ENCODE measurements around the gene LRRC32.
A peak's percentile ranks its signal among the peaks of the same experiment; 100 is the strongest.
"Not testable (repeated sequence)": the region's sequence is repeated elsewhere in the genome, so short reads cannot be mapped to it uniquely, and the experiment has no call there.

LRRC32 gene

DNA sequence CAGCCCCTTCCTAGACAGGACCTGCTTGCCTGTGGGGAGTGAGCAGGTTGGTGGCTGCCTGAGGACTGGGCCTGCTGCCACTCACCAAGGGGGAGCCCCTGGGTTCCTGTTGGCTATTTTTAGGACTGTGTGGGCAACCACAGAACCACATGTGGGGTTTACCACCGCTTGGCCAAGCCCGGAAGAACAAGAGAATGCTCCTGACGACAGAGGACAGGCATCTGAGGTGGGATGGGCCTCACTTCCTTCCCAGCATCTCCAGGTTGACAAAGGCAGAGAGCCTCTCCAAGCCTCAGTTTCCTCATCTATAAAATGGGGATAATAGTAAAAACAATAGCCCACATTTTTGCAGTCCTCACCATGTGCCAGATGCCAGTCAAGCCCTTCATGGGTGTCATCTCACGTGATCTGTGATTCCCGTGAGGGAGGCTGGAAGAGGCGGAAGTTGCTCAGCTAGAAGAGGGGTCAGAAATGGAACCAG, 43.6 kb downstream of the LRRC32 start:
- peak; percentile 44 to 82 for DNase-seq

DNA sequence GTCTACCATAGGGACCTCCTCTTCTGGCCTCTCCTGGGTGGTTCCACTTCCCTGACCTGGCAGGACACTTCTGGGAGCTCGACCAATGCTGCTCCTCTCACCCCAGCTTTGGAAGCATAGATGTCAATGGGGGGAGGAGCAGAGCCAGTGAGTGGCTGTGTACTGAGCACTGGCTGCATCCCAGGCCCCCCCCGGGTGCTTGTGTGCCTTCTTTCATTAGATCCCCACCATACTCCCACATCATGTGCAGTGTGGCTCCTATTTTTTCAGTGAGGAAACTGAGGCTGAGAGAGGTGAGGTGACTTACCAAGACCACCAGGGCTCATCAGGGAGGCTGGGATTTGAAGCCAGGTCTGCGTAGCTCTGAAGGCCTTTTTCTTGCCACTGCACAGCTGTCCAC, 44.3 kb downstream of the LRRC32 start:
- DNase-seq, result no peak

DNA sequence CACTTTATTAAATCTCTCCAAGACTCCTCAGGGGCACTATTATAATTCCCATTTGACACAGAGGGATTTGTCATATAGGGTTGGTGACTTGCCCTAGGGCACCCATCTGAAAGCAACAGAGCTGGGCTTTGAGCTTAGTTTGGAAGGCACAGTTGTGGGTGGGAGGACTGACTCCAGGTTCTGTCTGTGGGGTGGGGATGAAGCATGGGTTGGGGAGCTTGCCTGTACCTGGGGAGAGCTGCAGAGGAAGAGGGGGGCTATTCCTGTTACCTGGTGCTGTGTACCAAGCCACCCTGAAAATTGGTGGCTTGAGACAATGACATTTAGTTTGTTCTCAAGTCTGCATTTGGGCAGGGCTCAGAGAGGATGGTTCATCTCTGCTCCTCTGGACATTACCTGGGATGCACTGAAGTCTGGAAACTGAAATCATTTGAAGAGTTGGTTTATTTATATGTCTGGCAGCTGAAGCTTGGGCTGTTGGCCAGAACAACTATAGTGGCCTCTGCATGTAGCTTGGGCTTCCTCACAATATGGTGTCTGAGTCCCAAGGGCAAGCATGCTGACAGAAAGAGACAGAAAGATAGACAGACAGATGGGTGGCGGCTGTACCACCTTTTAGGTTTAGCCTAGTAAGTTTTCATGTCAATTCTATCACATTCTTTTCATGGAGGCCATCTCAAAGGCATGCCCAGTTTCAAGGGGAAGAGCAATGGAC, 44.9 kb downstream of the LRRC32 start:
- no peak for DNase-seq

DNA sequence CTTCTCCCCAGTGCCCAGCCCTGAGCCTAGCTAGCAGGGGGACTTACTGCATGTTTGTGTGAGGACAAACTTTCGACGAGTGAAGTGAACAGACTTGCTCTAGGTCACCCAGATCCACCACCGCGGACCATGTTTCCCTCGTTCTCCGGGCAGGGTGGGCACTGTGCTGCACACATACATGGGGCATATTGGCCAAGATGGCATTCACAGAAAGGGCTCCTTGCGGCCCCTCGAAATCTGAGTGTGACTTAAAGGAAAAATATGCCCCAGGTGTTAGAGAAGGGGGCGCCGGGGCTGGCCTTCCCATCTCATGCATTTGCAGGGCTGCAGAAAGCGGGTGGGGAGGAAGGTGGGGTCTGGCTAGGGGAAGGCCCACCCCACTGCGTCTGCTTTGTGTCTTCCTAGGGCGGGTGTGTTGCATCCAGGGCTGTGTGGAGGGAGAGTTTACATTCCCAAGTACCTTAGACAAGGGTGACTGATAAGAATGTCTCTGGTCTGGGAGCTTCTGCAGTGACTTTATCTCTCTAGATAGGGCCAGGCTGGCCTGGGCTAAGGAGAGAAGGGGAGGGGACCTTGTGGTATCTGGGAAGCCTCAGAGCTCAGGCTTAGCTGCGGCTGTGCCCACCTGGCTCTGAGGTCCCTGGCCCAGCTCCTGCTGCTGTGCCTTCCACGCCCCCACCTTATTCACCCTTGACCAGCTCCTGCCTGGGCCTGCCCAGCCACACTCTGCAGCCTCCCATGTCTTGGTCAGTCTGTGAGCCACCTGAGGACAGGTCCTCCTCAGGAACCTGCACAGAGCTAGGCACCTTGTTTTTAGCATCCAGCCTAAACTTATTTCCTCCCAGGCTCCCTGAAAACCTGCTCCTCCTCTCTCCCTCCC, 45.8 kb downstream of the LRRC32 start:
- DNase-seq, result no peak

DNA sequence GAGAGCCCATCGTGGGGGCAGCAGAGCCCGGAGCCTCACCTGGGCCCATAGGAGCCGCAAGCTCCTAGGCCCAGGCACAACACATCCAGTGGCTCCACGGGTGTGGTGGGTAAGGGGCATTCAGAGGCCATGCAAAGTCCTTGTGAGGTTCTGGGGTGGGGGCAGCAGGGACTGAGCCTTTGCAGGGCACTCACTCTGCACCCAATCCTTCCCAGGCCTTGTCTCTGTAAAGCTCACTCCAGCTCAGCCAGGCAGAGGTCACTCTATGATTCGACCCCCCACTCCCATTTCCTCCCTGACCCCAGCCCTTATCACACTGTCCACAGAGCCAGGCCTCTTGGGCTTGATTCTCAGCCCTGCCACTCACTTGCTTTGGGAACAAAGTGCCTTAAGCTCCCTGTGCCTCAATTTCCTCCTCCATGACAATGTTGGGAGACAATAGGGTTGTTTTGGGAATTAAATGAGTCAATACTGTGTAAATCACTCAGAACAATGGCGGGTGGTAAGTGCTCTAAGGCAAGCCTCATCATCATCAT, 46.6 kb downstream of the LRRC32 start:
- DNase-seq, result no peak

DNA sequence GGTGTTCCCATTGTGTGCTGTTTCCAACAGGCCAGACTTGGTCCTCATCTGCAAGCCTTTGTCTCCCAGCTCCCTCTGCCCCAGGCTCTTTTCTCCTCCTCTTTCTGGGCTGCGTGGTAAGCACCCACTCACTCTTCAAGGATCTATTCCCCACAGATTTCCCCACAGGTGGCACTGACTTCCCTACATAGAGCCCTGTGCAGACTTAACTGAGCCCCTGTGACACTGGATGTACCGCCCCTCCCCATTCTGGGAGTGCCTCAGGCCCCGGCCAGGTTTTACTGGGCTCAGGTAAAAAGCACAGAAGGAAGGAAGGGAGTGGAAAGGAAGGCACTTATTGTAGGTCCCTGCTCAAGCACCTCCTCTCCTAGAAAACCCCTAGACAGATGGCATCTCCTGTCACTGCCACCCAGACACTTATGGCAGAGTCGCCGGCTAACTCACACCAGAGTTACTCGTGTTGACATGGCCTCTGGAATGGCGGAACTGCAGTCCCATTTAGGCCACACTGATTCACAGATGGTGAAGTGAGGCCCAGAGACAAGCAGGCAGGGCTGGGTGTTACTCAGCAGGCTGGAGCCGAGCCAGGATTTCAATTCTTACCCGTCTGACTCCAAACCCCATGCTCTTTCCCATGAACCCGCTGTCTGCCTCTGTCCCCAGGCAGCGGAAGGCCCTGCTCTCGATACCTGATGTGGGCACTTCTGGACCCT, 47.2 kb downstream of the LRRC32 start:
- DNase-seq, result no peak

DNA sequence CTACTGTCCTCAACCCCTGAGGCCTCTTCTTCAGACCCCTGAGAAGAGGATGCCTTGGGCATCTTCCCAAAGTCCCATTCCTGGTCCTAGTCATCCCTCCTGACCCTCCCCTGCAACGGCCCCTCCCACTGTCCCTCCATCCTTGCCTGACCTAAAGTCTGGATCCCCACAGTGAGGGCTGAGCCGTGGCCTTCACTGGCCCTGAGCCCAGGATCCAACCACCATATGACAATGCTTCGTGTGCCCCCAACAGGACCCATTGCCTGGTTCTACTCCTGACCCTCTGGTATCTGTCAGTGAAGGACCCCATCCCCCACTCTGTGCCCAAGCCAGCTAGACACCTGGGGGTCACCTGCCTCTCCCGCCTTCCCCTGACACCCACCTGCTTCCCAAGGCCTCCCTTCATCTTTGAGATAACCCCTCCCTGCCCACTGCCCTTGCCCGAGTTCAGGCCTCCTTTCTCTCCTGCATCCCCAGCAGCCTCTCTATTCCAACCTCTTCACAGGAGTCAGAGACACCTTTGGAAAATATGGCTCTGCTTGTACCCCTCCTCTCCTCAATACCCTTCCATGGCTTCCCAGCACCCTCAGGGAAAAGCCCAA, 48.0 kb downstream of the LRRC32 start:
- DNase-seq, result no peak

DNA sequence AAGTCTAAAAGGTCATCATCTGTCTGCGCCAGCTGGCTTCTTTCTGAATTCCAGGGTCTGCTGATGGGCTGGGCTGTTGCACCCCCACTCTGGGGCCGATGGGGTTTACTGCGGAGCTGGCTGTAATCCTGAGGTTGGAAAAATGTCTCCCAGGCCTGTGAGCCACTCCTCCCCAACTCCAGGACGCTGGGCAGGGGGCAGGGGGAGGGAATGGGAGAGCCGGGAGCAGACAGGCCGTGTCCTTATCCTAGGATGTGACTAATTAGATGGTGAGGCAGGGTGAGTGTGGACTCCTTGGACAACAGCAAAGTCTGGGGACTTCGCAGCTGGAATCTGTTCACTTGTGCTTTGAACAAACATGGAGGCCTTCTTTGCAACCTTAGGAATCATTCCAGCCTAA, 48.7 kb downstream of the LRRC32 start:
- no peak for DNase-seq

DNA sequence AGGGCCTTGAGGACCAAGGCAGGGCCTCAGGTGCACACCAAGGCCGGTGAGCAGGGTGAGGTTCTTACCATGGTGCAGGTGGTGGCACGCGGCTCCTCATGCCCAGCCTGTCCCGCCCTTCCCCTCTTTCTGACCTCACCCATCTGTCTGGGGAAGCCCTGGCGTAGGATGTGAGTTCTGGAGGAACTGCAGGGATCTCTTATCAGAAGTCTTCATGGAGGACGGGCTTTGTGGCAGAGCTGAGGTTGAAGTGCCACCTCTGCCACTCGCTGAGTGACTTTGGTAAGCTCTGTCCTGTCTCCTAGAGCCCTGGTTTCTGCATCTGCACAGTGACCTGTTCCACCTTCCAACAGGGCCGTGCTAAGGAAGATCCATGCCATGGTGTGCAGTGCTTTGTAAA, 49.1 kb downstream of the LRRC32 start:
- no peak for DNase-seq

DNA sequence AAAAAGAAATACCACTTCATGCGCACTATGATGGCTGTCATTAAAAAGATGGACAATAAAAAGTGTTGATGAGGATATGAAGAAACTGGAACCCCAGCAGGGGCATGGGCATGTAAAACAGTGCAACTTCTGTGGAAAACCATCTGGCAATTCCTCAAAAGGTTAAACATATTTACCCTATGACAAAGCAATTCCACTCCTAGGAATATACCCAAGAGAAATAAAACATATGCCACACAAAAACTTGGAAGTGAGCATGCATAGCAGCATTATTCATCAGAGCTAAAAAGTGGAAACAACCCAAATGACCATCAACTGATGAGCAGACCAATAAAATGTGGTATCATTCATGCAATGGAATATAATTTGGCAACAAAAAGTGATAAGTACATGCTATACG, 50.1 kb downstream of the LRRC32 start:
- no peak for DNase-seq

DNA sequence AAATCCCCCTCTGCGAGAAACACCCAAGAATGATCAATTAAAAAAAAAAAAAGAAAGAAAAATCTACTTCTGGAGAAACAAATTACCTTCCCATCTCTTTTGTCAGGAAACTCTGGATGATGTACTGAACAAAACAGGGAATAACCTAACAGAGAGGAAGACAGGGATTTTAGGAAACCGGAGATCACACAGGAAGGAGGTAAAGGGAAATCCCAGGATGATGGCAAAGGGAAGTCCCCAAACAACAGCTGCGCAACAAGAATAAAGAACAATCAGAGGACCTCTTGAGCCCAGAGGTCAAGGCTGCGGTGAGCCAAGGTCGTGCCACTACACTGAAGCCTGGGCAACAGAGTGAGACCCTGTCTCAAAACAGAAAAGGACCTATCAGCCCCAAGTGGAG, 50.7 kb downstream of the LRRC32 start:
- not testable (repeated sequence) for DNase-seq

DNA sequence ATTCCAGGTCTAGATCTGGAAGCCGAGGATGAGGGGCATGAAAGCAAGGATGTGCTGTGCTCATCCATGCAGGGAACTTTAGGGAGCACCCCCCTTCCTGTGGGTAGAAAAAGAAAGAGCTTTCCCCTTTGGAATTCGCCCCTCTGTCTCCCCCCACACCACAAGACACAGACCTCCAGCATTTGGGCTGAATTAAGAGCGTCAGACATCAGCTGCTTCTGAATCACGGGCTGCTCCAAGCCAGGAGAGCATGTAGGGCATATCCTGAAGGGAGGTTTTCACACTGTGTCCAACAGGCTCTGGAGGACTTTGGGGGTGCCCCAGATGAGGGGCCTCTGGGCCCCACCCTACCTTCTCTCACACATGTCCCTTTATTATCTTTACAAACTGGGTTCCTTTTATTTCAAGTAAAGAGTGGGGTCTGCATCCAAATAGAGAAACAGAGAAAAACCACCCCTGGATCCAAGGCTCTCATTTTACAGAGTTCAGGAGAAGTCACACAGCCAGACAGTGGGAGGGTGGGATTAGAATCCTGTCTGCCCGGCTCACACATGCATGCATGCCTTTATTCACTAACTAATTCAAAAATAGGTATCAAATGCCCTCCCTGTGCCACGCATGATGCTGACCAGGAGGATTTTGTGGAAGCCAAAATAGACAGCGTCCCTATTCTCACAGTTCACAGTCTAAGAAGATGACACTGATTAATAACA, 52.8 kb downstream of the LRRC32 start:
- DNase-seq, result no peak

DNA sequence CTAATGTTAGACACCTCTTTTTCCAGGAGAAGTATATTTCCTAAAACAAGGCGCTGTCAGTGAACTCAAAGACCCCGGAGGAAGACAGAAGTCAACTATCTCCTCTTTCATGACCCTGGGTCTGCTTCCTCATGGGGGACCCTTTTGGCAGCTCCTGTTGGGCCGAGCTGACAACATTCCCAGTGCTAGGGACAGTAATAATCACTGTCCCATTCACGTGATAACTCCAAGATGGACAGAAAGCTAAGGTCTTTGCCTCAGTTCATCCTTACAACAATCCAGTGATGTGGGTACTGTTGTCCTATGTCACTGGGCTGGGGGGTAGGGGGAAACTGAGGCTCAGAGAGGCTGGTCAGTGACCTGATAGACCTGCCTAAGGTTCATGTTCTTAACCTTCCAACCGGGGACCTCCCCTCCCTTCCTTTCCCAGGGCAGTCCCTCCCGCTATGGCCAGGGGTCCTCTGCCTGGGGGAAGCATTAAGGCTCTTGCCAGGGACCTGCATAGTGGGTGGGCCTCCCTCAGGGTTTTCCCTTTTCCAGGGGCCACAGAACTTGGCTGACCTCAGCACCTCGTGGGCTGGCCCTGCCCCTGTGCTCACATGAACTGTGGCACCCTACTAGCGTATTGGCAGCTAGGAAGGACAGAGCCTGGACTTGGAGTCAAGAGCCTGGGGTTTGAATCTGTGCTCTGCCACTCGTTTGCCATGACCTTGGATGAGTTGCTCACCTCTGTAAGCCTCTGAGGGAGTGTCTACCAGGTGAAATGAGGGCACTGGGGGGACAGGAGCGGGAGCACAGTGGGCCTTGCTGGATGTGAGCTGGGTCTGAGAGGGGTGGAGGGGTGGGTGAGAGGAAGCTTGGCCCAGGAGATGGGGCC, 53.6 kb downstream of the LRRC32 start:
- DNase-seq, result no peak

DNA sequence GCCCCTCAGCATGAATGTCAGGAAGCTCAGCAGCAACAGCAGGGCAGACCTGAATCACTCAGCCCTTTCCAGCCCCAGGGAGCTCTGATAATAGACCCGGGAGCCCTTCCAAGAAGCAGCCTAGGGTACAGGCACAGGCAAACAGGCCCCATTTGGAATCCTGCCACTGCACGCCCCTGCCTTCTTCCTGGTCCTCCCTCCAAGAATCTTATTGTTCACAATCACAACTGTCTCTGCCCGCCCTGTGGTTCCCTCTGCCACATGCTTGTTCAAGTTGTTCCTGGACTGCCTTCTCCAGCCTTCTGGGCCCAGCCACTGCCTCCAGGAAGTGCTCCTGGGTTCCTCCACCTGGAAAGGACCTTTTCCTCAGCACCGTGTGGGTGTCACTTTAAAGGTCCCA, 54.6 kb downstream of the LRRC32 start:
- DNase-seq, result no peak

DNA sequence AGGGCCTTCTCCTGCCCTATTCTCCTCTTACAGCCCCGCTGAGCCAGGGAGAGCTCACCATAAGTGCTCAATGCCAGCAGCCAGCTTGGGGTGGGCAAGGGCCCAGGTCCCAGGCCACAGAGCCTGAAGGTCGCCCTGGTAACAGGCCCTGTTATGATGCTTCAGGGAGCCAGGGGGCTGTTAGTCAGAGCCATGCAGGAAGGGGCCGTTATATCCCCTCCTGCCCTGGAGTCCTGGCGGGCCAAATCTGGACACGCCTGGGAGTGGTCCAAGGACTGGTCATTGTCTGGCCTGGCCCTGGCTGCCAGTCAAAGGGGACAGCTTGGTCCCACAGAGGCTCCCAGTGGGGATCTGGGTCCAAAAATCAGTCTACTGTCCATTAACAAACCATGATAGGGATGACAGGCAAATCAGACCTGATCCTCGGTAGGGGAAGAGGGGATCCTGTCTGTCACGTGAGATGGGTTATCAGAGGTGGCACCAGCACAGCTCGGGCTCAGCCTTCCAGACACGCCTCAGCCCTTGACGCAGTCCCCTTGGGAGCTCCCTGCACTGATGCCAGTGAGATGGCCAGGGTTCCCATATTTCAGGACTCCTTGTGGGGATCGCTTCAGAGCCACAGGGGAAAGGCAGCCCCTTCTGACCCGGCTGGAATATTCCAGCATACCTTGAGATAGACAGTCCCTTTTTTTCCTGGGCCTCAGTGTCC, 55.9 kb downstream of the LRRC32 start:
- DNase-seq, result no peak

DNA sequence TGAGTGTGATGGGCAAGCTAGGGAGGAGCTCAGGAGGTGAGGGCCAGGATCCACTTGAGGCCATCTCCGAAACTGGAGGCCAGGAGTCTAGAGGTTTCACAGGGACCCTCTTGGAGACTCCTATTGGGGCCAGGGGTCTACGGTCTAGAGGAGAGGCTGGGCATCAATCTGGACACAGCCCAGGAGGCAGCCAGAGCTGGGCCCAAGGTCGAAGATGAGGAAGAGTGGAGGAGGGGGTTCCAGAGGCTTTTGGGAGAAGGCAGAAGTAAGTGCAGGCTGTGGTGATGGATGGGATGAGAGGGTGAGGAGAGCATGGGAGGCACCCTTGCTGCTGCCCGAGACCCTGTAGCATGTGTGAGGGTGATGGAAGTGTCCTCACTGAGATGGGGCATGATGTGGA, 56.6 kb downstream of the LRRC32 start:
- DNase-seq, result no peak

DNA sequence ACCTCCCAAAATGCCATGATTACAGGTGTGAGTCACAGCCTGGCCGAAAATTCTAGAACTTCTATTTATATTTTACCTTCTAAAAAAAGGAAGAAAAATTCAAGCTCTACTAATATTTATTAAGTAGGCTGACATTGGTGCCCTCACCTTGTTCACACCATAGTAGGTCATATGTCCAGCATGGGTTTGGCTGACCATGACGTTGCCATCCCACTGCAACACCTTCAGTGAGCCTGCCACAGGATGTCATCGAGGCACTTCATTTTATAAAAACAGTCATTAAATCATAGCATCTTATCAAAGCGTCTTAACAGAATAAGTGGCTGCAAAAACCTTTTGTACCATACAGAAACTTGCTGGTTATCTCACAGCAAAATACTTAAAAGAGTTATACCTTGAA, 58.3 kb downstream of the LRRC32 start:
- no peak for DNase-seq

DNA sequence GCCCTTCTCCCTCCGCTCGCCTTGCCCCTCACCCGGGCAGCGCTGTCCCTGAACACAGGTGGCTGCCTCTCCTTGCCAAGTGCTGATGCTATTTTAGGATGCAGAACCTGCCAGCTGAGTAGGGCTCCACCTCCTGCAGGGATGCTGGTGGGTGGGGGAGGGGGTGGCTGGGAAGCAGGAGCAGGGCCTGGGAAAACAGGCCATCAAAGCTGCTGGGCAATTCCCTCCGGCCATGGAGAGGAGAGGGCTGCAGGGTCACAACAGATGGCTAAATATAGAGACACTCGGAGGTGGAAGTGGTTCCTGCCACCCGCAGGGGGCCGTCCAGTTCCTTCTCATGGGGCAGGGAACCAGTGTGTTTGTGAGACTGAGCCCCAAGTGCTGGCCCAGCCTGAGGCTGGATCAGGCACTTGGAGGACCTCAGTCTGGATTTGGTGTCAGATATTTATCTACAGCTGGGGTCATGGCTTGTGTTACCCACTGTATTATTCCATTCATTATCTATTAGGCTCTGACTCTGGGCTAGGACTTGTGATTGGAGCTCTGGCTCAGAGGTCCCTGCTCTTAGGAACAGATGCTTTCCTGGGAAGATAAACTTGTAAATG, 59.6 kb downstream of the LRRC32 start:
- DNase-seq, result no peak

DNA sequence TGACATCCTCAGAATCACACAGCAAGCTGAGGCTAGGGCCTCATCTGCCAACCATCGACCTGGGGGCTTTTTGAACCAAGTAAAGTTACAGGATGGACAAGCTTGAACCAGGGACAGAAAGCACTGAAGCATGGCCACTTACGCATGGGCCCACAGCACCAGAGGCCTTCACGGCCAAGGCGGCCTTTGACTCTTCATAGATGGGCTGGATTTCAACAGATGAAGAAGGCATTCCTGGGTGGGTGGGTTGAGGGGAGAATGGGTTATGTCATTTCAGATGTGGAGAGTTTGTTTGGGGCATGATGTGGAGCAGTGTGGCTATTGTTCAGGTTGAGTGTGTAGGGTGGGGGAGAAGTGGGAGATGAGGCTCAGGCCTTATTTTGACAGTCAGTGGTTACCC, 60.2 kb downstream of the LRRC32 start:
- DNase-seq, result no peak

DNA sequence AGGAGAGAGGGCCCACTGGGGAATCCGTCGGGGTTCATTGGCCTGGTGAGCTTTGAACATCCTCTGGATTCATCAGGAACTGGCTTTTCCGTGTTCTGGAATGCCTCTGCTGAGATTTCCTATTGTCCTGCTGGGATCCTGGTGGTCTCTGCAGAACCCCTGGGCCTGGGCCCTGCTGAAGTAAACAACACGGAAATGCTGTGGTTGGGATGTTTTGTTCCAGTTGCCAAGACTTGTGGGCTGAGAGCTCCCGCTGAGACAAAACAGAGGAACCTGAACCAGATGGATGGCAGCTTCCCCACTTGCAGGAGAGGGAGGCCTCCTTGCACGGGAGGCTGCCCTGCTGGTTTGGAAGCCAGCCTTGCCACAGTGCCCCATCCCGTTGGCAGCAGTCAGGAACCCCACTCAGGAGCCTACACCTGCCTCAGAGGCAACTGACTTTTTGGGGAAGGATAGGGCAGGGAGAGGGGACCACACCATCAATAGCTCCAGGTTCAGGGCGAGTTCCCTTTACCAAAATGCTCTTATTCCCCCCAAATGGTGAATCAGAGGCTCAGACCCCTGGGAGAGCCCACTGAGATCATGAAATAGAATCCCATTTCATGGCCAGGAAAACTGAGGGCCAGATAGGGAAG, 60.7 kb downstream of the LRRC32 start:
- DNase-seq, result no peak
